Loucy (cell line): ENCODE measurements around the gene OCSTAMP.

Experiments used
- H2AFZ ChIP-seq: fragments of 200-600 bp; sonication (generic); 2 replicates; pipeline ENCODE4 v1.6.0; 2016; ENCODE audit warnings: antibody characterized with exemption, mild to moderate bottlenecking, low read length, moderate library complexity
- H3F3A ChIP-seq: fragments of 200-600 bp; 2 replicates; pipeline ENCODE4 v1.6.0; 2016; ENCODE audit warnings: antibody characterized with exemption, low read depth, mild to moderate bottlenecking
- H3K27me3 ChIP-seq: fragments of 200-600 bp; sonication (generic); 2 replicates; pipeline ENCODE4 v1.6.1; 2014; ENCODE audit warnings: low read length, mild to moderate bottlenecking; ENCODE audit not compliant: insufficient read depth, poor library complexity, severe bottlenecking
- H3K36me3 ChIP-seq: fragments of 200-600 bp; sonication (generic); 2 replicates; pipeline ENCODE4 v1.6.1; 2016; ENCODE audit warnings: low read length; ENCODE audit not compliant: insufficient read depth
- H3K4me1 ChIP-seq: fragments of 200-600 bp; sonication (generic); 2 replicates; pipeline ENCODE4 v1.5.1; 2014; ENCODE audit warnings: low read length, mild to moderate bottlenecking; ENCODE audit not compliant: insufficient read depth, poor library complexity, severe bottlenecking
- H3K4me2 ChIP-seq: fragments of 200-600 bp; sonication (generic); 2 replicates; pipeline ENCODE4 v1.6.0; 2014; ENCODE audit warnings: antibody characterized with exemption, low read length, low read depth, mild to moderate bottlenecking; ENCODE audit not compliant: poor library complexity, severe bottlenecking
- H3K4me3 ChIP-seq: fragments of 200-600 bp; sonication (generic); 2 replicates; pipeline ENCODE4 v1.5.1; 2014; ENCODE audit warnings: low read length, mild to moderate bottlenecking, mixed read lengths; ENCODE audit not compliant: poor library complexity, severe bottlenecking
- H3K79me2 ChIP-seq: fragments of 200-600 bp; sonication (generic); 2 replicates; pipeline ENCODE4 v1.6.1; 2014; ENCODE audit warnings: low read length; ENCODE audit not compliant: insufficient read depth
- H3K9ac ChIP-seq: fragments of 200-600 bp; sonication (generic); 2 replicates; pipeline ENCODE4 v1.6.0; 2014; ENCODE audit warnings: mild to moderate bottlenecking, low read depth, low read length, moderate library complexity; ENCODE audit not compliant: poor library complexity, severe bottlenecking
- H3K9me2 ChIP-seq: fragments of 200-600 bp; sonication (generic); replicated peaks from 2 replicates; pipeline ENCODE4 v1.6.1; 2016; ENCODE audit warnings: low read depth, low read length, mixed read lengths
- H3K9me3 ChIP-seq: fragments of 200-600 bp; sonication (generic); 2 replicates; pipeline ENCODE4 v1.6.1; 2014; ENCODE audit warnings: mild to moderate bottlenecking, antibody characterized with exemption, low read length, low read depth; ENCODE audit not compliant: insufficient read depth
- H4K20me1 ChIP-seq: fragments of 200-600 bp; sonication (generic); 2 replicates; pipeline ENCODE4 v1.6.0; 2014; ENCODE audit warnings: antibody characterized with exemption, low read length, mild to moderate bottlenecking; ENCODE audit not compliant: insufficient read depth, poor library complexity, severe bottlenecking
- EZH2phosphoT487 ChIP-seq: fragments of 200-600 bp; IDR thresholded peaks from 2 replicates; pipeline ENCODE4 v1.6.1; 2018; ENCODE audit warnings: antibody characterized with exemption, mild to moderate bottlenecking, moderate library complexity, borderline replicate concordance
- TF ChIP-seq, protein P1 (sequence below): fragments of 200-600 bp; sonication (generic); conservative IDR thresholded peaks from 2 replicates; pipeline ENCODE4 v1.5.1; 2014; ENCODE audit warnings: mild to moderate bottlenecking, antibody characterized with exemption, low read length

OCSTAMP gene

DNA sequence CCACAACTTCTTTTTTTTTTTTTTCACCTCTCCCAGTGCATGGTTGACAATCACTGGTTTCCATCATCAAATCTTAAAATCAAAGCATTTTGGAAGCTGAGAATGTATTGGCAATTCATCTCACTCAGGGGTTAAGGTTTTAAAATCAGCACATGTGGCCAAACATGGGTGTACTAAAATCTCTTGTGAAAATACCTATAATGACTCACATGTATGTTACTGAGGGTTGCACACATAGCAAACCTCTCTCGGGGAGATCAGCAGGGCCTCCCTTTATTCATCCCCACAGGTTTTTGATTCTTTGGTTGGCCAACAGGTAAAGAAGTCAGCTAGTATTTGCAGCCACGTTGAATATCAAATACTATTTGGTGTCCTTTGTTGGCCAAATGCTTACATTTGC, 44.3 kb upstream of the OCSTAMP start:
- H3K79me2 ChIP-seq, result no peaks in the 10 kb centered on the region
- no peaks in the 10 kb centered on the region for H4K20me1 ChIP-seq
- H3K4me2 ChIP-seq, result no peak overlapping the region
- peaks cover 3% of the 10 kb centered on the region; the same call in 1 of the 2 replicates for H3F3A ChIP-seq
- H3K9me2 ChIP-seq, result no peaks in the 10 kb centered on the region
- H3K9ac ChIP-seq, result no peak overlapping the region
- no peak overlapping the region for H3K4me3 ChIP-seq
- TF ChIP-seq, protein P1, sequence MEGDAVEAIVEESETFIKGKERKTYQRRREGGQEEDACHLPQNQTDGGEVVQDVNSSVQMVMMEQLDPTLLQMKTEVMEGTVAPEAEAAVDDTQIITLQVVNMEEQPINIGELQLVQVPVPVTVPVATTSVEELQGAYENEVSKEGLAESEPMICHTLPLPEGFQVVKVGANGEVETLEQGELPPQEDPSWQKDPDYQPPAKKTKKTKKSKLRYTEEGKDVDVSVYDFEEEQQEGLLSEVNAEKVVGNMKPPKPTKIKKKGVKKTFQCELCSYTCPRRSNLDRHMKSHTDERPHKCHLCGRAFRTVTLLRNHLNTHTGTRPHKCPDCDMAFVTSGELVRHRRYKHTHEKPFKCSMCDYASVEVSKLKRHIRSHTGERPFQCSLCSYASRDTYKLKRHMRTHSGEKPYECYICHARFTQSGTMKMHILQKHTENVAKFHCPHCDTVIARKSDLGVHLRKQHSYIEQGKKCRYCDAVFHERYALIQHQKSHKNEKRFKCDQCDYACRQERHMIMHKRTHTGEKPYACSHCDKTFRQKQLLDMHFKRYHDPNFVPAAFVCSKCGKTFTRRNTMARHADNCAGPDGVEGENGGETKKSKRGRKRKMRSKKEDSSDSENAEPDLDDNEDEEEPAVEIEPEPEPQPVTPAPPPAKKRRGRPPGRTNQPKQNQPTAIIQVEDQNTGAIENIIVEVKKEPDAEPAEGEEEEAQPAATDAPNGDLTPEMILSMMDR, result no peak
- TF ChIP-seq EZH2phosphoT487, result no peak
- no peaks in the 10 kb centered on the region for H3K9me3 ChIP-seq
- H3K4me1 ChIP-seq, result peaks cover 13% of the 10 kb centered on the region
- no peak overlapping the region for H2AFZ ChIP-seq
- no peaks in the 10 kb centered on the region for H3K36me3 ChIP-seq
- H3K27me3 ChIP-seq, result no peaks in the 10 kb centered on the region

DNA sequence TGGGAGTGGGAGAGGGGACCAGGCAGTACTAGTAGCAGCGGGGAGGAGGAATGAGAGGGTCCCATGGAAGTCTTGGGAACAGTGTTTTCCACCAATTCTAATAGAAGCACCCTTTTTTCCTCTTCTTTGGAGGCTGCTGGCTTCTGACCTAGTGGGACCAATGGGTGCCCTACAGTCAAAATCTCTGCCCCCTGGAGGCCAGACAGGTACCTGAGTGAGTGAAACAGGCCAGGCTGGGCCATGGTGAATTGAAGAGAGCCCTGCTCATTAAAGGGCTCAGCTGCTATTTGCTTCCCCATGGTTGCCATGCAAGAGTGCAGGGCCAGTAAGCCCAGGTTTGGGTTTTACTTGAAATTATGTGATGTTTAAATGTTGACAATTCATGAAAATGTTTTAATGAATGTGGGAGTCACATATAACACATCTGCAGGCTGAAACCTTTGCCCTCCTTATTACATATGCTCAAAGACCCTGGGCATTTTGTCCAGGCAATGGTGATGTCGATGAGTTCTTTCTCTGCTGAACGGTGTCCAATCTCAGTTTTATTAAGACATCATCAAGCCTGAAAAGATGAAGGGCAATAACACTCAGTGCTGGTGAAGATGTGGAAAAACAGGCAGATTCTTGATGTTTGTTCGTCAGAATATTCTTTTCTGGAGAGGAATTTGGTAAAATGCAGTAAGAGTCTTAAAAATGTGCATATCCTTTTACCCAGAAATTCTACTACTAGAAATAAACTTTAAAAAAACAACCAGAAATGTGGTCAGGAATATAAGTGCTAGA, 42.3 kb upstream of the OCSTAMP start:
- Histone ChIP-seq H3K9me2 (no peaks in the 10 kb centered on the region), H3F3A (peaks cover 3% of the 10 kb centered on the region; the same call in 1 of the 2 replicates), H3K4me2 (no peak overlapping the region), H3K36me3 (no peaks in the 10 kb centered on the region), H3K9ac (no peak overlapping the region), H2AFZ (no peak overlapping the region), H4K20me1 (no peaks in the 10 kb centered on the region), H3K79me2 (no peaks in the 10 kb centered on the region), H3K4me1 (peaks cover 32% of the 10 kb centered on the region), H3K27me3 (no peaks in the 10 kb centered on the region), H3K4me3 (no peak overlapping the region), H3K9me3 (no peaks in the 10 kb centered on the region)
- TF ChIP-seq, protein P1, result peak; percentile 59
- no peak for TF ChIP-seq EZH2phosphoT487

DNA sequence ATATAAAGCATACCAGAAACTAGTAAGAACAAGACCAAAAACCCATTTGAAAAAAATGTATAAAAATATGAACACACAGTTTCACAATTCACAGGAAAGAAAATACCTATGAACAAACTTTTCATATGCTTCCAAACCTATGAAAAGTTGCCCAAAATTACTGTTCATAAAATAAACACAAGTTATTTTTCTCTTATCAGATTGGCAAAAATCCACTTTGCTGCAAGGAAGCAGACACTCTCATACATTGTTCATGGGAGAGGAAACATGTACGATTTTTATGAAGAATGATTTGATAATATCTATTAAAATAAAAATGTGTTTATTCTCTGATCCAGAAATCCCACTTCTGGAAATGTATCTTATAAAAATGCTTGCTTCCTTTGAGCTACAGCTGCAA, 40.0 kb upstream of the OCSTAMP start:
- peak overlapping the region; percentile 54 for H3K9ac ChIP-seq
- TF ChIP-seq EZH2phosphoT487, result no peak
- TF ChIP-seq, protein P1, result no peak
- no peak overlapping the region for H3K4me3 ChIP-seq
- no peaks in the 10 kb centered on the region for H3K36me3 ChIP-seq
- peaks cover 3% of the 10 kb centered on the region; the same call in 1 of the 2 replicates for H3F3A ChIP-seq
- H3K9me3 ChIP-seq, result no peaks in the 10 kb centered on the region
- H3K9me2 ChIP-seq, result no peaks in the 10 kb centered on the region
- no peaks in the 10 kb centered on the region for H3K79me2 ChIP-seq
- H3K4me2 ChIP-seq, result peak overlapping the region; percentile 69
- H3K4me1 ChIP-seq, result peaks cover 38% of the 10 kb centered on the region
- no peak overlapping the region for H2AFZ ChIP-seq
- H4K20me1 ChIP-seq, result no peaks in the 10 kb centered on the region
- H3K27me3 ChIP-seq, result no peaks in the 10 kb centered on the region
